D721Med (cell line): ENCODE results near the gene YIPF5.

Experiments
- DNase-seq: peaks from one replicate; pipeline ENCODE4 v3.0.0; 2011; ENCODE audit warnings: low spot score; ENCODE audit not compliant: insufficient read length
- FAIRE-seq: peaks from 2 replicates; lab custom pipeline; 2011; peaks lifted over from hg19 to GRCh38; lab: Jason Lieb, UNC
- CTCF ChIP-seq: IDR thresholded peaks from 2 replicates; pipeline ENCODE4 v1.5.1; 2012; ENCODE audit warnings: mild to moderate bottlenecking, control low read depth; ENCODE audit not compliant: insufficient read depth; ENCODE audit errors: missing control alignments

Gene YIPF5

GRCh38 chr5:144179226-144179625 is 8.8 kb upstream of the YIPF5 start:
- TF ChIP-seq CTCF = no peak
- FAIRE-seq = no peak
- DNase-seq = no peak

- FAIRE-seq = no peak
- DNase-seq = no peak
- TF ChIP-seq CTCF = no peak
Observed at GRCh38 chr5:144177548-144177947, 7.1 kb upstream of the YIPF5 start.

- FAIRE-seq (no peak), DNase-seq (no peak)
Observed at GRCh38 chr5:144173766-144174165, 3.3 kb upstream of the YIPF5 start.

GRCh38 chr5:144169904-144170275 is 569 bp downstream of the YIPF5 start:
- TF ChIP-seq CTCF = no peak
- DNase-seq = no peak
- FAIRE-seq = no peak

More at GRCh38 chr5:144173766-144174165, 3.3 kb upstream of the YIPF5 start:
- TF ChIP-seq CTCF = no peak

GRCh38 chr5:144167998-144168397 is 2.5 kb downstream of the YIPF5 start:
- TF ChIP-seq CTCF = no peak
- DNase-seq (no peak), FAIRE-seq (no peak)

DNA sequence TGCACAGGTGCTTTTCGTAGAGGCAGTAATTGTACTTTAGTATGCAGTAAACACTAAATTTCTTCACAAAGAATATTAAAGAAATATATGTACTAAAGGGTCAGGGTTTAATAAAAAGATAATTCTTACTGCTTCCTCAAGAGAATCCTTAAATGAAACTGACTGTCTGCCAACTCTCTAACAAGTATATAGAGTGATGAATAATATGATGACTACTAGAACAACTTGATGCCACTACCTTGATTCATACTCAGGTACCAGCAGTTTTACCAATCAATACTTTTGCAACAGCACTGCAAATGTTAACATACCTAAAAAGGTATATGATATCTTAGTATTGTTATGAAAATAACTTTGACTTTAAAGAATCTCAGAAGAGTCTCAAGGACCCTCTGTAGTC is 3.8 kb downstream of the YIPF5 start:
- DNase-seq = no peak
- no peak for FAIRE-seq
- no peak for TF ChIP-seq CTCF

DNA sequence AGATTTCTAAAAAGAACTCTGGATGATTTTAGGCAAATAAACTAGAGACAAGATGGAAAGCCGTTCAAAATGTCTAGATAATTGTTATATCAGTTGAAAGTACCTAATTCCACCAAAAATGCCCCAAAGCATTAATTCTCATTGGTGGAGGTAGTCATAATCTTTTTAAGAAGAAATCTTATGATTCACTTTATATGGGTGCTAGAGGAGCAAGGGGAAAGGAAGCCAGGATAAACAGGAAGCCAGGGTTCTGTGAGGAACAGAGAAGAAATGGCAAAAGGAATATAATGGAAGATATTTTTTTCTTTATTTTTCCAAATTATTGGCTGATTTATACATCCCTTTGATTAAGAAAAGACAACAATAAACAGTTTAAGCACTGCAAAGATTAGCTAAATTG is 7.8 kb downstream of the YIPF5 start:
- no peak for TF ChIP-seq CTCF
- DNase-seq = no peak
- no peak for FAIRE-seq
